GM18508 (cell line): ENCODE data around the gene AKR1C4.

Source experiments
- ATAC-seq: cut with Tn5 transposase; IDR thresholded peaks from one replicate; pipeline ENCODE4 v1.9.1; 2021; ENCODE audit warnings: moderate number of reproducible peaks; ENCODE audit not compliant: insufficient read depth, unreplicated experiment

The AKR1C4 gene

DNA sequence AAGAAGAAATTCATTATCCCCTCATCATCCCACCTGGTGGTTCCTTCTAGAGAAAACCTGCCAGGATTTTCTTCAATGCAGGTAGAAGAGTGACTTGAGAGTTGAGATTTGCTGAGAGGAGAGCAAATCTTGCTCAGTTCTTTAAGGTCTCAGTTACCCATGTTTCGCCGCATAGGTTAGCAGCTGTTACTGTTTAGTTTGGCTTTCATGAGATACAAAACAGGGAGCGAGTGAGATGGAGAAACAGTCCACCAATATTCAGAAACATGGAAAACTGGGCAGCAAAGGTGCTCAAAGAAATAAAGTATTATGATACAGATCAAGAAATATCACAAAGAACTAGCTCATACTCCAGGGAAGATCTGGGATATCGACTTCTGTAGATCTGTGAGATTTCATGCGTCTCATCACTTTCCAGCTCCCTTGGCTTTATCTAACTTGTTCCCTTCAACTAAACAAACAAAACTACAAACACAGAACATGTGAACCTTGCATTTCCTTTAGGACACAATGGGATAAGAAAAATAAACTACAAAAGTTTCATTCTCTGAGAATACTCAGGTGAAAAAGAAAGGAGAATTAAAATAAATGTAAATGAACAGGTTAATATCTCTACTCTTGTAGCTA lies 63.4 kb downstream of the AKR1C4 start:
- no peak for ATAC-seq

DNA sequence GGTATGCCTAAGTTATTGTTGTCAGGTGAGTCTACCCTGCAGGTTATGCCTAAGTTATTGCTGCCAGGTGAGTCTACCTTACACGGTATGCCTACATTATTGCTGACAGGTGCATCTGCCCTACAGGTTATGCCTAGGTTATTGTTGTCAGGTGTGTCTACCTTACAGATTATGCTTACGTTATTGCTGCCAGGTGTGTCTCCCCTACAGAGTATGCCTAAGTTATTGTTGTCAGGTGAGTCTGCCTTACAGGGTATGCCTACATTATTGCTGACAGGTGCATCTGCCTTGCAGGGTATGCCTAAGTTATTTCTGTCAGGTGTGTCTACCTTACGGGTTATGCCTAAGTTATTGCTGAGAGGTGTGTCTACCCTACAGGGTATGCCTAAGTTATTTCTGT lies 64.2 kb downstream of the AKR1C4 start:
- ATAC-seq: no peak

DNA sequence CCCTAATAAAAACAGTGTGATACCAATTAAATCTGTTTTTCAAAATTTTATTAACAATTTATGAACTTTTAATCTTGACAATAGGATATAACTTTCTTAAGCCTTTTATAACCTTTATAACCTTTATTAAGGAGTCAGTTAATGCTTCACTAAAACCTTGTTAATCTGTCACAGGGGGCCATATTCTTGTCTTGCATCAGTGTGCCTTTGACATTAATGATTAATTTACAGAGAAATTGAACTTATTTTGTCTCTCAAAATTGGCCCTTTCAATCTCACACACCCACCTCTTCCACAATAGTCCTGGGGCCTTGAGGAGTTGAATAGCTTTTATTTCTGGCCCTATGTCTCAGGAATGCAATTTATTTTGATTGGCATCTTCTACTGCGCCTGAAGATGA lies 68.5 kb downstream of the AKR1C4 start:
- ATAC-seq: no peak

- ATAC-seq: no peak
These were observed 69.7 kb downstream of the AKR1C4 start for GRCh38 chr10:5266351-5266750.

DNA sequence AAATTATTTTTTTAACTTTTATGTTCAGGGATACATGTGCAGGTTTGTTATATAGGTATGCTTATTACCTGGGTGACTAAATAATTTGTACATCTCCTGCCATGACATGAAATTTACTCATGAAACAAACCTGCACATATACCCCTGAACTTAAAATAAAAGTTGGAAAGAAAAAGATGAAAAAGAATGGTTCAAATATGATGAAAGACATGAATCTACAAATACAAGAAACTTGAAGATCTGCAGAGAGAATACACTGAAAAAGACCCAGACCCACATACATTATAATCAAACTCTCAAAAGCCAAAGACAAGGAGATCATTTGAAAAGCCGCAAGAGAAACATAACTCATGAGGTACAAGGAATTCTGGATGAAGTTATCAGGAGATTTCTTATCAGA lies 70.2 kb downstream of the AKR1C4 start:
- ATAC-seq: no peak

DNA sequence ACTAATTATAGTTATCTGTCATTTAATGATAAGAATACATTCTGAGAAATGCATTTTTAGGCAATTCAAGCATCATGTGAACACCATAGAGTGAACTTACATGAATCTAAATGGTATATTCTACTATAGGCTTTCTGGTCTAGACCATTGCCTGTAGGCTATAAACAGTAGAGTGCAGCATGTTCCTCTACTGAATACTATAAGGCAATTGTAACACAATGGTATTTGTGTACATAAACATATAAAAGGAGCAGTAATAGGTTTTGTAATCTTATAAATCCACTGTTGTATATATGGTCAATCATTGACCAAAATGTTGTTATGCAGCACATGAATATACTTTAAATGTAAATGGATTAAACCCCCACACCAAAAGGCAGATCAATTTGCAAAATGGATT lies 71.6 kb downstream of the AKR1C4 start:
- ATAC-seq: no peak
